Osteoblast (primary cell): ENCODE results near the gene SAP130. TPM values are rescaled to one million over a fixed set of nuclear protein-coding genes. Genes with fewer than 3 reads are reported as not detected.

Source experiments
- DNase-seq: peaks from one replicate; pipeline ENCODE4 v3.0.0; 2011; ENCODE audit warnings: low spot score, mixed read lengths; ENCODE audit not compliant: insufficient read length; ENCODE audit errors: missing footprints
- H2AFZ ChIP-seq: 2 replicates; pipeline ENCODE4 v1.6.0; 2011; ENCODE audit warnings: mild to moderate bottlenecking, low read length
- H3K27ac ChIP-seq: 2 replicates; pipeline ENCODE4 v1.5.1; 2011; ENCODE audit warnings: mild to moderate bottlenecking, low read depth, low read length, moderate library complexity
- H3K27me3 ChIP-seq: 2 replicates; pipeline ENCODE4 v1.6.0; 2012; ENCODE audit warnings: mild to moderate bottlenecking, control low read depth, inconsistent platforms, low read length, moderate library complexity; ENCODE audit not compliant: insufficient read depth
- H3K36me3 ChIP-seq: 2 replicates; pipeline ENCODE4 v1.5.1; 2011; ENCODE audit warnings: mild to moderate bottlenecking, low read length, control low read depth, moderate library complexity; ENCODE audit not compliant: insufficient read depth
- H3K4me1 ChIP-seq: 2 replicates; pipeline ENCODE4 v1.5.1; 2011; ENCODE audit warnings: mild to moderate bottlenecking, low read length, control low read depth, moderate library complexity; ENCODE audit not compliant: insufficient read depth
- H3K4me2 ChIP-seq: 2 replicates; pipeline ENCODE4 v1.6.0; 2011; ENCODE audit warnings: mild to moderate bottlenecking, low read length; ENCODE audit not compliant: insufficient read depth
- H3K4me3 ChIP-seq: fragments of 200-600 bp; sonication (generic); 3 replicates; pipeline ENCODE4 v1.5.1; 2012; ENCODE audit warnings: mild to moderate bottlenecking, low read length, inconsistent platforms; ENCODE audit not compliant: insufficient read depth
- H3K79me2 ChIP-seq: 2 replicates; pipeline ENCODE4 v1.6.0; 2012; ENCODE audit warnings: mild to moderate bottlenecking, low read length, control low read depth, inconsistent platforms; ENCODE audit not compliant: insufficient read depth
- H3K9me3 ChIP-seq: 2 replicates; pipeline ENCODE4 v1.5.1; 2011; ENCODE audit warnings: low read depth, low read length, control low read depth
- H4K20me1 ChIP-seq: 2 replicates; pipeline ENCODE4 v1.6.0; 2012; ENCODE audit warnings: mild to moderate bottlenecking, low read length, control low read depth; ENCODE audit not compliant: insufficient read depth
- CTCF ChIP-seq: IDR thresholded peaks from 2 replicates; pipeline ENCODE4 v1.5.1; 2011; ENCODE audit warnings: mild to moderate bottlenecking, low read depth, low read length, moderate library complexity; ENCODE audit errors: extremely low read depth
- total RNA-seq: library from RNA; depleted of rRNA; stranded (reverse); fragments of >200 nt; gene quantifications from 2 replicates; pipeline ENCODE4 v1.2.3, GENCODE V29; 2012

SAP130 gene
- total RNA-seq, 1 donor = 5.4 TPM

DNA sequence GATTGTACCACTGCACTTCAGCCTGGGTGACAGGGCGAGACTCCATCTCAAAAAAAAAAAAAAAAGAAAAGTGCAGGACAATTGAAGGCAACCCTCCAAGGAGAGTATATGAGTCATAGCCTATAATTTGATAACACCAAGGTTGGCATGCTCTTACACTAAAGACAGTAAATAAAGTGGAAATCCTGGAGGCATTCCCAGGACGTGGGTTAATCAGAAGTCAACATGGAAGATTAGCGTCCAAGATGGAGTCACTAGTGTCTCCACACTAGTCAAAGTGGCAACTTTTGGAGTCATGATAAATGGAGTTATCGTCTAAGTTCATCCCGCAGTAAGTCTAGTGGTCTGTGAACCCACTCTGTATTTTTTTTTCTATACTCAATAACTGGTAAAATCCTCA lies 41.9 kb upstream of the SAP130 start:
- no peaks in the 10 kb centered on the region for H3K4me1 ChIP-seq
- H3K9me3 ChIP-seq = no peaks in the 10 kb centered on the region
- no peak for TF ChIP-seq CTCF
- H3K4me3 ChIP-seq = no peak overlapping the region
- no peak overlapping the region for H2AFZ ChIP-seq
- H3K36me3 ChIP-seq = no peaks in the 10 kb centered on the region
- no peaks in the 10 kb centered on the region for H4K20me1 ChIP-seq
- no peak overlapping the region for H3K4me2 ChIP-seq
- H3K27me3 ChIP-seq = no peaks in the 10 kb centered on the region
- peak; percentile 37 for DNase-seq
- no peaks in the 10 kb centered on the region for H3K79me2 ChIP-seq
- H3K27ac ChIP-seq = no peak overlapping the region

DNA sequence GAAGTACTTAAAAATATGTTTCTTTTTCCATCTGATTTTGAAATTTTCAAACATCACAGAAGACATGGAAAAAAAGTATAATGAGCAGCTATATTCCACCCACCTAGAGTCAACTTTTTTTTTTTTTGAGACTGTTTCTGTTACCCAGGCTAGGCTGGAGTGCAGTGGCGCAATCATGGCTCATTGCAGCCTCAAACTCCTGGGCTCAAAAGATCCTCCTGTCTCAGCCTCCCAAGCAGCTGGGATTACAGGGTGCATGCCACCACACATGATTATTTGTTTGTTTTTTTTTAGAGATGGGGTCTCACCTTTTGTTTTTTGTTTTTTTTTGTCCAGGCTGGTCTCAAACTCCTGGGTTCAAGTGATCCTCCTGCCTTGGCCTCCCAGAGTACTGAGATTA lies 36.5 kb upstream of the SAP130 start:
- no peak for TF ChIP-seq CTCF
- Histone ChIP-seq H4K20me1 (no peaks in the 10 kb centered on the region), H3K79me2 (no peaks in the 10 kb centered on the region), H2AFZ (no peak overlapping the region), H3K27ac (no peak overlapping the region), H3K4me2 (no peak overlapping the region), H3K36me3 (no peaks in the 10 kb centered on the region), H3K27me3 (no peaks in the 10 kb centered on the region), H3K4me1 (no peaks in the 10 kb centered on the region), H3K9me3 (no peaks in the 10 kb centered on the region), H3K4me3 (no peak overlapping the region)
- DNase-seq = no peak

- no peak for TF ChIP-seq CTCF
- Histone ChIP-seq H3K27ac (no peak overlapping the region), H2AFZ (no peak overlapping the region), H3K27me3 (no peaks in the 10 kb centered on the region), H3K4me1 (no peaks in the 10 kb centered on the region), H4K20me1 (no peaks in the 10 kb centered on the region), H3K79me2 (no peaks in the 10 kb centered on the region), H3K4me2 (no peak overlapping the region), H3K36me3 (no peaks in the 10 kb centered on the region), H3K9me3 (no peaks in the 10 kb centered on the region), H3K4me3 (no peak overlapping the region)
- no peak for DNase-seq
These were observed 34.7 kb upstream of the SAP130 start for GRCh38 chr2:128062571-128062970.

DNA sequence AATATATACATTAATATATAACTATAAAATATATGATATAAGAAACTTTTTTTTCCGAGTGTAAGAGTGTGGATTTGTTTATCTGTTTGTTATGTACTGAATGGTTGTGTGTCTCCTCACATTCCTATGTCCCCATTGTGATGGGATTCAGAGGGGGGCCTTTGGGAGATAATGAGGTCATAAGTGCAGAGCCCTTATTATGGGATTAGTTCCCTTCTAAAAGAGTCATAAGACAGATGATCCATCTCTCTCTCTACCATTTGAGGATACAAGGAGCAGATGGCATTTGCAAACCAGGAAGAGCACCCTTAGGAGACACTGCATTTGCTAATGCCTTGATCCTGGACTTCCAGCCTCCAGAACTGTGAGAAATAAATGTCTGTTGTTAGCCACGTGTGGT lies 30.3 kb upstream of the SAP130 start:
- no peaks in the 10 kb centered on the region for H3K4me1 ChIP-seq
- H3K4me2 ChIP-seq = no peak overlapping the region
- H3K36me3 ChIP-seq = no peaks in the 10 kb centered on the region
- DNase-seq = no peak
- TF ChIP-seq CTCF = no peak
- no peaks in the 10 kb centered on the region for H3K27me3 ChIP-seq
- H3K4me3 ChIP-seq = no peak overlapping the region
- H4K20me1 ChIP-seq = no peaks in the 10 kb centered on the region
- no peak overlapping the region for H2AFZ ChIP-seq
- H3K79me2 ChIP-seq = no peaks in the 10 kb centered on the region
- no peak overlapping the region for H3K27ac ChIP-seq
- H3K9me3 ChIP-seq = no peaks in the 10 kb centered on the region
